BJ (cell line): ENCODE results near the gene TRMT5. TPM values are rescaled to one million over a fixed set of nuclear protein-coding genes. Genes with fewer than 3 reads are reported as not detected.
A peak's percentile ranks its signal among the peaks of the same experiment; 100 is the strongest.

Source experiments
- CTCF ChIA-PET: fragments of 350-600 bp; formaldehyde crosslinking; extraction: SDS; loops from one replicate; lab custom pipeline; 2021; ENCODE audit warnings: antibody characterized with exemption, inconsistent platforms; lab: Yijun Ruan, JAX
- POLR2A ChIA-PET: fragments of 300-600 bp; sonication (Branson Sonifier 250); formaldehyde crosslinking; extraction: SDS; loops from one replicate; lab custom pipeline; 2021; ENCODE audit warnings: antibody characterized with exemption; lab: Charles Lee
- DNase-seq: peaks from one replicate; pipeline ENCODE4 v3.0.0-alpha.2; 2011; ENCODE audit warnings: low read depth
- H3K27me3 ChIP-seq: 2 replicates; pipeline ENCODE4 v1.6.0; 2011; ENCODE audit warnings: low read length; ENCODE audit not compliant: control insufficient read depth, insufficient read depth
- H3K36me3 ChIP-seq: 2 replicates; pipeline ENCODE4 v1.5.1; 2011; ENCODE audit warnings: low read length; ENCODE audit not compliant: control insufficient read depth, insufficient read depth
- H3K4me3 ChIP-seq: 2 replicates; pipeline ENCODE4 v1.5.1; 2011; ENCODE audit warnings: low read depth, mild to moderate bottlenecking, control low read depth, low read length
- polyA plus RNA-seq: library from polyadenylated mRNA; depleted of rRNA; stranded (reverse); fragments of >200 nt; gene quantifications from 2 replicates; pipeline ENCODE4 v1.2.3, GENCODE V29; 2011
- TF ChIP-seq, protein P1 (sequence below): IDR thresholded peaks from 2 replicates; pipeline ENCODE4 v1.5.1; 2011; ENCODE audit warnings: low read depth, mild to moderate bottlenecking, control low read depth, inconsistent platforms, low read length, moderate library complexity; ENCODE audit not compliant: insufficient read depth

The TRMT5 gene
- polyA plus RNA-seq, 1 experiment: 3.0 TPM

- CTCF ChIA-PET: no interaction called here
- Histone ChIP-seq H3K27me3 (no peaks in the 10 kb centered on the region), H3K36me3 (peaks cover under 1% of the 10 kb centered on the region; the same call in 1 of the 2 replicates), H3K4me3 (no peak overlapping the region)
- POLR2A ChIA-PET: interaction anchor here (0.6 kb wide), 1 partner anchor 285 kb away, joined by 4 read pairs; no protein-coding TSS in a partner anchor
- TF ChIP-seq, protein P1, sequence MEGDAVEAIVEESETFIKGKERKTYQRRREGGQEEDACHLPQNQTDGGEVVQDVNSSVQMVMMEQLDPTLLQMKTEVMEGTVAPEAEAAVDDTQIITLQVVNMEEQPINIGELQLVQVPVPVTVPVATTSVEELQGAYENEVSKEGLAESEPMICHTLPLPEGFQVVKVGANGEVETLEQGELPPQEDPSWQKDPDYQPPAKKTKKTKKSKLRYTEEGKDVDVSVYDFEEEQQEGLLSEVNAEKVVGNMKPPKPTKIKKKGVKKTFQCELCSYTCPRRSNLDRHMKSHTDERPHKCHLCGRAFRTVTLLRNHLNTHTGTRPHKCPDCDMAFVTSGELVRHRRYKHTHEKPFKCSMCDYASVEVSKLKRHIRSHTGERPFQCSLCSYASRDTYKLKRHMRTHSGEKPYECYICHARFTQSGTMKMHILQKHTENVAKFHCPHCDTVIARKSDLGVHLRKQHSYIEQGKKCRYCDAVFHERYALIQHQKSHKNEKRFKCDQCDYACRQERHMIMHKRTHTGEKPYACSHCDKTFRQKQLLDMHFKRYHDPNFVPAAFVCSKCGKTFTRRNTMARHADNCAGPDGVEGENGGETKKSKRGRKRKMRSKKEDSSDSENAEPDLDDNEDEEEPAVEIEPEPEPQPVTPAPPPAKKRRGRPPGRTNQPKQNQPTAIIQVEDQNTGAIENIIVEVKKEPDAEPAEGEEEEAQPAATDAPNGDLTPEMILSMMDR: no peak
- no peak for DNase-seq
Observed at GRCh38 chr14:61003571-61003970, 22.7 kb upstream of the TRMT5 start.

GRCh38 chr14:60999536-60999935 is 18.7 kb upstream of the TRMT5 start:
- CTCF ChIA-PET: no interaction called here
- Histone ChIP-seq H3K4me3 (no peak overlapping the region), H3K27me3 (no peaks in the 10 kb centered on the region), H3K36me3 (peaks cover 4% of the 10 kb centered on the region; the same call in 1 of the 2 replicates)
- POLR2A ChIA-PET: no interaction called here
- TF ChIP-seq, protein P1: no peak
- DNase-seq: no peak

DNA sequence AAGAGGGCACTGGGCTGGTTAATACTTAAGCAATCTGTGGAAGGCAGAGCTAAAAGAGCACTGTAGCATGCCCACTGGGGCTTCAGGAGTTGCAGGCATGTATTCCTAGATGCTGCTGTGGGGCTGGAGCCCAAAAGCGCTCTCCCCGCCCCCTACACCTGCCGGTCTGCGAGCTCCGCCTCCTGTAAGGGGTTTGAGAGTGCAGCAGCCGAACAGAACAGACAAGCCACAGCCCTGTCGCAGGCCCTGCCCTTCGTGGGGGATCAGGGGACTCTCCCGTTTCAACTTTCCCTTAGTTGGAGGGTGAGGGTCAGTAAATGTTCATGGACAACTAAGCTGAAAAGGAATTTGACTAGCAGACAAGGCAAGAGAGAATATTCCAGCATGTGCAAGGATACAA is 17.7 kb upstream of the TRMT5 start:
- Histone ChIP-seq H3K27me3 (no peaks in the 10 kb centered on the region), H3K4me3 (no peak overlapping the region), H3K36me3 (peaks cover 4% of the 10 kb centered on the region; the same call in 1 of the 2 replicates)
- no peak for DNase-seq
- ChIA-PET CTCF (interaction anchor here (0.6 kb wide), 2 partner anchors 18 to 336 kb away, joined by 3 to 5 read pairs; partner anchors contain the start of gene TRMT5), POLR2A (no interaction called here)
- TF ChIP-seq, protein P1: no peak

GRCh38 chr14:60989599-60989998 is 8.7 kb upstream of the TRMT5 start:
- H3K27me3 ChIP-seq: no peaks in the 10 kb centered on the region
- DNase-seq: peak; percentile 30
- ChIA-PET CTCF (interaction anchor here (0.8 kb wide), 1 partner anchor 11 kb away, joined by 3 read pairs; no protein-coding TSS in a partner anchor), POLR2A (no interaction called here)
- TF ChIP-seq, protein P1: no peak
- no peak overlapping the region for H3K4me3 ChIP-seq
- H3K36me3 ChIP-seq: peaks cover 13% of the 10 kb centered on the region

- no peak overlapping the region for H3K4me3 ChIP-seq
- no peaks in the 10 kb centered on the region for H3K27me3 ChIP-seq
- TF ChIP-seq, protein P1: no peak
- ChIA-PET POLR2A (no interaction called here), CTCF (interaction anchor here (1.4 kb wide), 1 partner anchor 39 kb away, joined by 4 read pairs; no protein-coding TSS in a partner anchor)
- DNase-seq: no peak
- peaks cover 10% of the 10 kb centered on the region for H3K36me3 ChIP-seq
Observed at GRCh38 chr14:60986500-60986899, 5.6 kb upstream of the TRMT5 start.
